WERI-Rb-1 (cell line): ENCODE data around the gene MARCO.

Source experiments
- DNase-seq: peaks from one replicate; pipeline ENCODE4 v3.0.0-alpha.2; 2020
- H3K27ac ChIP-seq: fragments of 250-450 bp; sonication (Bioruptor Pico); 2 replicates; pipeline ENCODE4 v1.5.1; 2020; ENCODE audit warnings: mild to moderate bottlenecking, moderate library complexity
- H3K27me3 ChIP-seq: fragments of 250-450 bp; sonication (Bioruptor Pico); 2 replicates; pipeline ENCODE4 v1.5.1; 2021; ENCODE audit warnings: mild to moderate bottlenecking, low read depth, moderate library complexity; ENCODE audit not compliant: insufficient read depth, severe bottlenecking
- H3K36me3 ChIP-seq: fragments of 250-450 bp; sonication (Bioruptor Pico); 2 replicates; pipeline ENCODE4 v1.5.1; 2020; ENCODE audit warnings: mild to moderate bottlenecking, moderate library complexity
- H3K4me3 ChIP-seq: 2 replicates; pipeline ENCODE4 v1.5.1; 2011; ENCODE audit warnings: low read depth, mild to moderate bottlenecking, control low read depth, low read length
- H3K9me3 ChIP-seq: fragments of 250-450 bp; sonication (Bioruptor Pico); 2 replicates; pipeline ENCODE4 v1.5.1; 2021; ENCODE audit warnings: mild to moderate bottlenecking, moderate library complexity; ENCODE audit not compliant: severe bottlenecking
- CTCF ChIP-seq: IDR thresholded peaks from 2 replicates; pipeline ENCODE4 v1.5.1; 2011; ENCODE audit warnings: low read depth, mild to moderate bottlenecking, control low read depth, inconsistent platforms, low read length

The MARCO gene

GRCh38 chr2:118905206-118905605 lies 36.8 kb upstream of the MARCO start:
- Histone ChIP-seq H3K4me3 (no peak overlapping the region), H3K36me3 (no peaks in the 10 kb centered on the region), H3K27ac (no peak overlapping the region), H3K9me3 (peaks cover 3% of the 10 kb centered on the region), H3K27me3 (no peaks in the 10 kb centered on the region)
- TF ChIP-seq CTCF, result no peak
- DNase-seq, result no peak

- H3K27ac ChIP-seq, result no peak overlapping the region
- no peak for TF ChIP-seq CTCF
- no peaks in the 10 kb centered on the region for H3K27me3 ChIP-seq
- H3K36me3 ChIP-seq, result no peaks in the 10 kb centered on the region
- H3K4me3 ChIP-seq, result no peak overlapping the region
- DNase-seq, result no peak
- H3K9me3 ChIP-seq, result peaks cover 3% of the 10 kb centered on the region
Observed at GRCh38 chr2:118906186-118906585, 35.8 kb upstream of the MARCO start.

GRCh38 chr2:118907759-118908158 lies 34.2 kb upstream of the MARCO start:
- no peaks in the 10 kb centered on the region for H3K36me3 ChIP-seq
- peaks cover 3% of the 10 kb centered on the region for H3K9me3 ChIP-seq
- no peak for TF ChIP-seq CTCF
- no peak overlapping the region for H3K27ac ChIP-seq
- no peaks in the 10 kb centered on the region for H3K27me3 ChIP-seq
- DNase-seq, result no peak
- no peak overlapping the region for H3K4me3 ChIP-seq

- Histone ChIP-seq H3K27me3 (no peaks in the 10 kb centered on the region), H3K9me3 (peaks cover 3% of the 10 kb centered on the region), H3K36me3 (no peaks in the 10 kb centered on the region), H3K27ac (no peak overlapping the region), H3K4me3 (no peak overlapping the region)
- DNase-seq, result no peak
- no peak for TF ChIP-seq CTCF
Observed at GRCh38 chr2:118909191-118909590, 32.8 kb upstream of the MARCO start.

GRCh38 chr2:118911166-118911856 lies 30.7 kb upstream of the MARCO start:
- no peak overlapping the region for H3K4me3 ChIP-seq
- no peak overlapping the region for H3K27ac ChIP-seq
- TF ChIP-seq CTCF, result no peak
- H3K27me3 ChIP-seq, result no peaks in the 10 kb centered on the region
- DNase-seq, result no peak
- peaks cover 3% of the 10 kb centered on the region for H3K9me3 ChIP-seq
- H3K36me3 ChIP-seq, result no peaks in the 10 kb centered on the region

GRCh38 chr2:118911936-118912335 lies 30.1 kb upstream of the MARCO start:
- no peaks in the 10 kb centered on the region for H3K9me3 ChIP-seq
- H3K27me3 ChIP-seq, result no peaks in the 10 kb centered on the region
- H3K27ac ChIP-seq, result no peak overlapping the region
- no peak for DNase-seq
- no peak overlapping the region for H3K4me3 ChIP-seq
- no peak for TF ChIP-seq CTCF
- H3K36me3 ChIP-seq, result no peaks in the 10 kb centered on the region
